Activated CD4-positive, CD25-positive, alpha-beta regulatory T cell treated with anti-CD3 and anti-CD28 coated beads, Interleukin-2, amount 50 U/mL, for 72 hours (primary cell): ENCODE results near the gene ORM1.

Experiments
- DNase-seq: peaks from one replicate; pipeline ENCODE4 v3.0.0; 2021

ORM1 gene

GRCh38 chr9:114346146-114346545 is 23.2 kb downstream of the ORM1 start:
- no peak for DNase-seq

- DNase-seq: no peak
Measured at GRCh38 chr9:114347675-114348074, 24.8 kb downstream of the ORM1 start.

- DNase-seq: no peak
Measured at GRCh38 chr9:114348261-114348905, 25.5 kb downstream of the ORM1 start.

- peak; percentile 77 for DNase-seq
Measured at GRCh38 chr9:114348906-114349482, 26.1 kb downstream of the ORM1 start.

GRCh38 chr9:114349713-114350480 is 27.0 kb downstream of the ORM1 start:
- DNase-seq: no peak

- DNase-seq: no peak
Measured at GRCh38 chr9:114350636-114351401, 27.9 kb downstream of the ORM1 start.

- DNase-seq: no peak
Measured at GRCh38 chr9:114351932-114352331, 29.0 kb downstream of the ORM1 start.

GRCh38 chr9:114355821-114356220 is 32.9 kb downstream of the ORM1 start:
- DNase-seq: no peak

- DNase-seq: no peak
Measured at GRCh38 chr9:114356792-114357191, 33.9 kb downstream of the ORM1 start.

- DNase-seq: no peak
Measured at GRCh38 chr9:114357360-114357759, 34.5 kb downstream of the ORM1 start.

- no peak for DNase-seq
Measured at GRCh38 chr9:114357911-114358328, 35.0 kb downstream of the ORM1 start.

- no peak for DNase-seq
Measured at GRCh38 chr9:114359801-114360200, 36.9 kb downstream of the ORM1 start.

GRCh38 chr9:114361542-114361941 is 38.6 kb downstream of the ORM1 start:
- DNase-seq: no peak

- no peak for DNase-seq
Measured at GRCh38 chr9:114362394-114362793, 39.5 kb downstream of the ORM1 start.

GRCh38 chr9:114363424-114363823 is 40.5 kb downstream of the ORM1 start:
- DNase-seq: no peak

- no peak for DNase-seq
Measured at GRCh38 chr9:114364134-114365041, 41.5 kb downstream of the ORM1 start.

- no peak for DNase-seq
Measured at GRCh38 chr9:114365194-114365593, 42.3 kb downstream of the ORM1 start.

GRCh38 chr9:114366334-114367128 is 43.6 kb downstream of the ORM1 start:
- DNase-seq: no peak

GRCh38 chr9:114367366-114367765 is 44.5 kb downstream of the ORM1 start:
- no peak for DNase-seq

- no peak for DNase-seq
Measured at GRCh38 chr9:114367772-114368569, 45.1 kb downstream of the ORM1 start.
